ENCODE data around the gene VPS26C. TPM values are rescaled to one million over a fixed set of nuclear protein-coding genes. Genes with fewer than 3 reads are reported as not detected.

VPS26C gene
- total RNA-seq, 1 donor from 2014 or later, result 57.6 TPM

DNA sequence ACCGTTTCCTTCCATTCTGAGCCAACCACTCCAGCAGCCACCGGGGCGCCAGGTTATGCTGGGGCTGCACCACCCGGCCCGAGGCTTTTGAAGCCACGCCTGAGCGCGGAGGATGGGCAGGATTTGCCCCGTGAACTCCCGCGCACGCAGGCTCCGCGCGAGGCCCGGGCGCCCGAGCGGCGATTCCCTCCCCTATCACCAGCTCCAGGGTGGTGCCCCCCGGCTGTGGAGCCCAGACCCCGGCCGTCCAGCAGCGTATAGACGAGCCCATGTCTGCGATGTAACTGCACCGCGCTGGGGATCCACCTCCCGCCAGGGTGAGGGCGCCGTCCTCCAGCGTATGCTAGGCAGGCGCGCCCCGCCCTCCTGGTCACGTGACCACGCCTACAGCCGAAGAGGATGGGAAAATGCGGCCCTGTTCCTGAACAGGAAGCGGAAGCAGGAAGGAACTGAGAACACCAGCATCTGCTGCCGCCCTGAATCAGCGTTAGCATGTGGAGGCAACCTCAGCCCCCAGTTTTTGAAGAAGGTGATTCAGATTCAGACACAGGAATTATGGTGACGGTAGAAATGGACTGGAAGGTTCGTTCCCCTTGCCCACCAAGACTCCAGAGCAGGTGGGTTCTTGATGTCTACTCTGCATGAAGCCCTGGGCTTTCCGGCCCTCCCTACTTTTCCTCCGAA is 46.0 kb downstream of the VPS26C start:
- Histone ChIP-seq H3K9me3 (no peaks in the 10 kb centered on the region), H3K4me3 (peak overlapping the region; percentile 60), H3K36me3 (peaks cover 26% of the 10 kb centered on the region), H3K4me1 (peaks cover 9% of the 10 kb centered on the region), H3K27me3 (no peaks in the 10 kb centered on the region), H3K27ac (peak overlapping the region; percentile 70)
- intact Hi-C loops (cut with DNase I), result no loop called here
- DNase-seq (peak; percentile 98), ATAC-seq (peak; percentile 97)
- peak; percentile 32 for TF ChIP-seq CTCF (IDR thresholded peaks at IDR 0.05)

DNA sequence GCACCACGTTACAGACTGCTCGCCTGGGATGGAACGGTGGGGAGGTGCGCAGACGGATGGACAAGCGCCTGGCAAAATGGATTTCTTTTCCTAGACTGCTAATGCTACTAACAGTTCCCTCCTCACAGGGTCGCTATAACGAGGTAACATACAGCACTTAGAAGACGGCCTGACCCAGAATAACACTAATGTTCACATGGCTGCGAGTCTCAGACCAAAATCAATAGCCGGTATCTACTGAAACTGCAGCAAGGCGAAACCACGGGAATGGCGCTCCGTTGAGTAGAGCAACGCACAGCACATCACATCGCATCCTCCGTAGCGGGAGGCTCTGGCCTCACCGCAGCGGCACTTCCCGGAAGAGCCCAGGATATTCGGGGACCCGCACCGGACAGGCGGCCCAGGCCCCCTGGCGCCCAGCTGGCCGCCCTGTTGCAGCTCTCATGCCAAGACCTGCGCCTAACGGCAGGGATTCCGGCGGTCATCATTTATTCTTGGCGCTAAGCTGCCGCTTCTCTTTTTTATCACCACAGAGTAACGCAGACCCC is 46.6 kb downstream of the VPS26C start:
- ATAC-seq (peak; percentile 59), DNase-seq (peak; percentile 71)
- peak overlapping the region; percentile 60 for H3K4me3 ChIP-seq
- H3K27ac ChIP-seq, result peak overlapping the region; percentile 70
- H3K4me1 ChIP-seq, result peaks cover 9% of the 10 kb centered on the region
- H3K27me3 ChIP-seq, result no peaks in the 10 kb centered on the region
- peak; percentile 23 for TF ChIP-seq CTCF (IDR thresholded peaks at IDR 0.05)
- intact Hi-C loops (cut with DNase I), result no loop called here
- H3K36me3 ChIP-seq, result peaks cover 20% of the 10 kb centered on the region
- H3K9me3 ChIP-seq, result no peaks in the 10 kb centered on the region

DNA sequence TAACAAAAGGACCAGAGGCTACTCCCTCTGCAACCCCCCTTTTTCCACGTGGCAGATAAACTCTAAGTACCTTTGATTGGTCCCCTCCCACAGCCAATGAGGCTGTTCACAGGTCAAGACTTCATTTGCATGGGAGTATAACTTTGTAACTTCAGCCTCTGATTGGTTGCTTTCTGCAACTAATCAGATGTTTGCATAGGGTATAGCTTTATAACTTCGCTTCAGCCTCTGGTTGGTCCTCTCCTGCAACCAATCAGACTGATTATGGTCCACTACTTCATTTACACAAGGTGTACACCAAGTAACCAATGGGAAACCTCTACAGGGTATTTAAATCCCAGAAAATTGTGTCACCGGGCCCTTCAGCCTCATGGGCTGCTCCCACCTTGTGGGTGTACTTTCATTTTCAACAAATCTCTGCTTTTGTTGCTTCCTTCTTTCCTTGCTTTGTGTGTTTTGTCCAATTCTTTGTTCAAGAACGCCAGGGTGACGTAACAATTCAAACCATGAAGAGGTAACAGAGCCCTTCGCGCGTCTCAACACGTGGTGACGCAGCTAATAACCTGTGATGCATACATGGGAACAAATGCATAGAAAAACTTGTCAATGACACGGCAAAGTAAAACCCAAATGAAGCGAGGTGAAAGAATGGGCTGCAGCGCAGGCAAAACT is 47.2 kb downstream of the VPS26C start:
- Histone ChIP-seq H3K36me3 (peaks cover 14% of the 10 kb centered on the region), H3K27me3 (no peaks in the 10 kb centered on the region), H3K27ac (peak overlapping the region; percentile 70), H3K4me3 (peak overlapping the region; percentile 60), H3K4me1 (peaks cover 9% of the 10 kb centered on the region), H3K9me3 (no peaks in the 10 kb centered on the region)
- no peak for TF ChIP-seq CTCF (IDR thresholded peaks at IDR 0.05)
- DNase-seq, result no peak
- intact Hi-C loops (cut with DNase I), result no loop called here
- ATAC-seq, result no peak

GRCh38 chr21:37214952-37215351 is 52.2 kb downstream of the VPS26C start:
- no peak for DNase-seq
- peaks cover 2% of the 10 kb centered on the region for H3K4me1 ChIP-seq
- H3K4me3 ChIP-seq, result no peak overlapping the region
- ATAC-seq, result no peak
- no peaks in the 10 kb centered on the region for H3K9me3 ChIP-seq
- H3K36me3 ChIP-seq, result no peaks in the 10 kb centered on the region
- H3K27me3 ChIP-seq, result no peaks in the 10 kb centered on the region
- no peak for TF ChIP-seq CTCF (IDR thresholded peaks at IDR 0.05)
- no peak overlapping the region for H3K27ac ChIP-seq
- intact Hi-C loops (cut with DNase I), result no loop called here

GRCh38 chr21:37210799-37211198 is 56.3 kb downstream of the VPS26C start:
- no peaks in the 10 kb centered on the region for H3K36me3 ChIP-seq
- no peaks in the 10 kb centered on the region for H3K9me3 ChIP-seq
- DNase-seq (no peak), ATAC-seq (no peak)
- H3K27ac ChIP-seq, result no peak overlapping the region
- intact Hi-C loops (cut with DNase I), result no loop called here
- H3K4me1 ChIP-seq, result peaks cover 10% of the 10 kb centered on the region
- H3K27me3 ChIP-seq, result no peaks in the 10 kb centered on the region
- TF ChIP-seq CTCF (IDR thresholded peaks at IDR 0.05), result no peak
- H3K4me3 ChIP-seq, result no peak overlapping the region
